Liver (tissue), 2 donors: ENCODE results near the gene MST1R.

Experiments
- REST ChIP-seq: IDR thresholded peaks from 2 replicates; pipeline ENCODE4 v1.6.1; 2016; ENCODE audit warnings: antibody characterized with exemption, mild to moderate bottlenecking
- TF ChIP-seq, protein P1 (sequence below): fragments of 150-350 bp; IDR thresholded peaks from 2 replicates; pipeline ENCODE4 v1.5.1; 2017; ENCODE audit warnings: improper control_type of control experiment, low read depth, low read length; ENCODE audit not compliant: missing input control
- donor health status: healthy.

GRCh38 chr3:49927798-49928197 is 24.1 kb upstream of the MST1R start:
- TF ChIP-seq, protein P1, sequence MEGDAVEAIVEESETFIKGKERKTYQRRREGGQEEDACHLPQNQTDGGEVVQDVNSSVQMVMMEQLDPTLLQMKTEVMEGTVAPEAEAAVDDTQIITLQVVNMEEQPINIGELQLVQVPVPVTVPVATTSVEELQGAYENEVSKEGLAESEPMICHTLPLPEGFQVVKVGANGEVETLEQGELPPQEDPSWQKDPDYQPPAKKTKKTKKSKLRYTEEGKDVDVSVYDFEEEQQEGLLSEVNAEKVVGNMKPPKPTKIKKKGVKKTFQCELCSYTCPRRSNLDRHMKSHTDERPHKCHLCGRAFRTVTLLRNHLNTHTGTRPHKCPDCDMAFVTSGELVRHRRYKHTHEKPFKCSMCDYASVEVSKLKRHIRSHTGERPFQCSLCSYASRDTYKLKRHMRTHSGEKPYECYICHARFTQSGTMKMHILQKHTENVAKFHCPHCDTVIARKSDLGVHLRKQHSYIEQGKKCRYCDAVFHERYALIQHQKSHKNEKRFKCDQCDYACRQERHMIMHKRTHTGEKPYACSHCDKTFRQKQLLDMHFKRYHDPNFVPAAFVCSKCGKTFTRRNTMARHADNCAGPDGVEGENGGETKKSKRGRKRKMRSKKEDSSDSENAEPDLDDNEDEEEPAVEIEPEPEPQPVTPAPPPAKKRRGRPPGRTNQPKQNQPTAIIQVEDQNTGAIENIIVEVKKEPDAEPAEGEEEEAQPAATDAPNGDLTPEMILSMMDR: no peak
- no peak for TF ChIP-seq REST
